C4-2B (cell line): Measurements from ENCODE around the gene CAMTA1.

Experiments used
- H3K27ac ChIP-seq: fragments of 450-650 bp; 2 replicates; pipeline ENCODE4 v1.5.1; 2017
- ZFX ChIP-seq: fragments of 450-650 bp; IDR thresholded peaks from 2 replicates; pipeline ENCODE4 v1.6.1; 2017
- TF ChIP-seq, protein P1 (sequence below): fragments of 450-650 bp; conservative IDR thresholded peaks from 2 replicates; pipeline ENCODE4 v1.5.1; 2017; ENCODE audit warnings: mild to moderate bottlenecking

The CAMTA1 gene

GRCh38 chr1:7483634-7484383, 698.6 kb downstream of the CAMTA1 start:
- no peak overlapping the region for H3K27ac ChIP-seq

DNA sequence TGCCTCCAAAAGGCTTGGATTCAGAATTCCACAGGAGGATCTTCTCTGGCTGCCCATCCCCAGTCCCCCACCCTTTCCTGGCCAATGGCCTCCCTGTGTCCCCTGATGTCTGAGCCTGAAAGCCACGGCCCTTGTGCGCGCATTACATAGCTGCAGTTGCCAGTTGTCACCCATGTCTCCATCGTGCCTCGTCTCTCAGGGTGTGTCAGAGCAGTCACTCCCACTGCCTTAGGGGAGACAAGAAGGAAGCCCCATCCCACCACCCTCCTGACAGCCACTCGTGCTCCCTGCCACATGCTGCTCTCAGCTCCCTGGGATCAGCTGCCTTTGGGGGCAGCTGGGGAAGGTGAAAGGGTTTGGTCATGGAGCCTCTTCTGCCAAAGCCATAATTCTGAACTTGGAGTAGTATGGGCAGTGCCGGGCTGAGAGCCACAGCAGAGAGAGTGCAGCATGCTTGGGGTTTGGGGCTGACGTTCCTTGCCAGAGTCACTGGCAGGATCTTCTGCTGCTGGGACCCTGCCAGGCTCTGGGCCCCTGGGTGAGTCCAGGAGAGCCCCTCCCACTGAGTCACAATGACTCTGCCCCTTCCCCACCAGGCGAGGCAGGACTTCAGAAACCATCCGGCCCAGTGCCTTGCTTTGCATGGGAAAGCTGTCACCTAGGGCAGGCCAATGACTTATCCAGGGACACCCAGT, 700.0 kb downstream of the CAMTA1 start:
- TF ChIP-seq ZFX, result no peak
- TF ChIP-seq, protein P1, sequence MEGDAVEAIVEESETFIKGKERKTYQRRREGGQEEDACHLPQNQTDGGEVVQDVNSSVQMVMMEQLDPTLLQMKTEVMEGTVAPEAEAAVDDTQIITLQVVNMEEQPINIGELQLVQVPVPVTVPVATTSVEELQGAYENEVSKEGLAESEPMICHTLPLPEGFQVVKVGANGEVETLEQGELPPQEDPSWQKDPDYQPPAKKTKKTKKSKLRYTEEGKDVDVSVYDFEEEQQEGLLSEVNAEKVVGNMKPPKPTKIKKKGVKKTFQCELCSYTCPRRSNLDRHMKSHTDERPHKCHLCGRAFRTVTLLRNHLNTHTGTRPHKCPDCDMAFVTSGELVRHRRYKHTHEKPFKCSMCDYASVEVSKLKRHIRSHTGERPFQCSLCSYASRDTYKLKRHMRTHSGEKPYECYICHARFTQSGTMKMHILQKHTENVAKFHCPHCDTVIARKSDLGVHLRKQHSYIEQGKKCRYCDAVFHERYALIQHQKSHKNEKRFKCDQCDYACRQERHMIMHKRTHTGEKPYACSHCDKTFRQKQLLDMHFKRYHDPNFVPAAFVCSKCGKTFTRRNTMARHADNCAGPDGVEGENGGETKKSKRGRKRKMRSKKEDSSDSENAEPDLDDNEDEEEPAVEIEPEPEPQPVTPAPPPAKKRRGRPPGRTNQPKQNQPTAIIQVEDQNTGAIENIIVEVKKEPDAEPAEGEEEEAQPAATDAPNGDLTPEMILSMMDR, result no peak
- H3K27ac ChIP-seq, result no peak overlapping the region

More at GRCh38 chr1:7483634-7484383, 698.6 kb downstream of the CAMTA1 start:
- TF ChIP-seq, protein P1, result no peak
- TF ChIP-seq ZFX, result no peak

DNA sequence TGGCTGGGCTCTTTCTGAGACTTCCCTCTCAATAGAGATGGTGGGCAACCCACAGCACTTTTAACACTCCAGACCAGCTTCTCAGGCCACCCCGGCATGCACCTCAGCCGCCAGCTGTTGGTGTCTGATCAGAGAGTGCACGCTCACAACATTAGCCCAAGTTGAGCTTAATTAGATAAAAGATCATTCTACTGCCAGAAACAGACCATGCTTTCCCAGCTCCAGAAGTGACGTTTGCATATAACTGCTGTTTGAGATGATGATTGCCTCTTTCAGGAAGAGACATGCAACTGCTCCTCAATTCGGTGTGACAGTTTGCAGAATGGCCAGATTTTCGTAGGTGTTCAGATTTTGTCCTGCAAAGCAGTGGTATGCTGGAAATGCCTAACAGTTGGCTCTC, 700.6 kb downstream of the CAMTA1 start:
- TF ChIP-seq ZFX, result no peak
- TF ChIP-seq, protein P1, result no peak
- no peak overlapping the region for H3K27ac ChIP-seq

GRCh38 chr1:7487766-7488474, 702.7 kb downstream of the CAMTA1 start:
- no peak overlapping the region for H3K27ac ChIP-seq
- TF ChIP-seq, protein P1, result no peak
- TF ChIP-seq ZFX, result no peak

GRCh38 chr1:7488475-7488842, 703.2 kb downstream of the CAMTA1 start:
- H3K27ac ChIP-seq, result no peak overlapping the region
- no peak for TF ChIP-seq ZFX
- TF ChIP-seq, protein P1, result no peak

GRCh38 chr1:7489586-7489985, 704.3 kb downstream of the CAMTA1 start:
- no peak for TF ChIP-seq ZFX
- TF ChIP-seq, protein P1, result no peak
- no peak overlapping the region for H3K27ac ChIP-seq

- H3K27ac ChIP-seq, result no peak overlapping the region
- TF ChIP-seq, protein P1, result no peak
- no peak for TF ChIP-seq ZFX
These were observed 705.3 kb downstream of the CAMTA1 start for GRCh38 chr1:7490576-7490975.
